NCI-H82 (cell line): ENCODE measurements around the gene STXBP6.
"Not testable (repeated sequence)": the region's sequence is repeated elsewhere in the genome, so short reads cannot be mapped to it uniquely, and the experiment has no call there.

Experiments used
- DNase-seq: peaks from one replicate; lab custom pipeline; 2025; lab: John Stamatoyannopoulos, UW

STXBP6 gene

GRCh38 chr14:24829862-24830261 is 220.1 kb downstream of the STXBP6 start:
- no peak for DNase-seq

GRCh38 chr14:24828486-24828885 is 221.5 kb downstream of the STXBP6 start:
- DNase-seq, result no peak

- no peak for DNase-seq
Measured at GRCh38 chr14:24826390-24826789, 223.6 kb downstream of the STXBP6 start.

GRCh38 chr14:24820616-24821015 is 229.3 kb downstream of the STXBP6 start:
- DNase-seq, result no peak

- DNase-seq, result no peak
Measured at GRCh38 chr14:24818823-24819341, 231.1 kb downstream of the STXBP6 start.

- DNase-seq, result no peak
Measured at GRCh38 chr14:24818058-24818822, 231.7 kb downstream of the STXBP6 start.

GRCh38 chr14:24817212-24818057 is 232.5 kb downstream of the STXBP6 start:
- DNase-seq, result no peak

GRCh38 chr14:24816929-24817211 is 233.1 kb downstream of the STXBP6 start:
- DNase-seq, result no peak

GRCh38 chr14:24816011-24816928 is 233.7 kb downstream of the STXBP6 start:
- DNase-seq, result no peak

GRCh38 chr14:24815543-24815942 is 234.4 kb downstream of the STXBP6 start:
- no peak for DNase-seq

- no peak for DNase-seq
Measured at GRCh38 chr14:24814944-24815343, 235.0 kb downstream of the STXBP6 start.

- DNase-seq, result no peak
Measured at GRCh38 chr14:24814346-24814745, 235.6 kb downstream of the STXBP6 start.

GRCh38 chr14:24813819-24814259 is 236.1 kb downstream of the STXBP6 start:
- DNase-seq, result no peak

- no peak for DNase-seq
Measured at GRCh38 chr14:24813089-24813815, 236.7 kb downstream of the STXBP6 start.

GRCh38 chr14:24809135-24809534 is 240.8 kb downstream of the STXBP6 start:
- DNase-seq, result no peak

- no peak for DNase-seq
Measured at GRCh38 chr14:24808412-24808811, 241.5 kb downstream of the STXBP6 start.

GRCh38 chr14:24806061-24806678 is 243.8 kb downstream of the STXBP6 start:
- DNase-seq, result peak; percentile 69

- DNase-seq, result no peak
Measured at GRCh38 chr14:24804552-24805212, 245.3 kb downstream of the STXBP6 start.

GRCh38 chr14:24803933-24804494 is 245.9 kb downstream of the STXBP6 start:
- DNase-seq, result no peak

- not testable (repeated sequence) for DNase-seq
Measured at GRCh38 chr14:24803426-24803825, 246.5 kb downstream of the STXBP6 start.
